OCI-LY7 (cell line): Measurements from ENCODE around the gene HAUS1.

Source experiments
- EZH2phosphoT487 ChIP-seq: fragments of 200-600 bp; sonication (generic); IDR thresholded peaks from 2 replicates; pipeline ENCODE4 v1.6.1; 2018; ENCODE audit warnings: low read depth, borderline replicate concordance, mild to moderate bottlenecking, mixed run types, antibody characterized with exemption, low read length, moderate library complexity, mixed read lengths
- TF ChIP-seq, protein P1 (sequence below): fragments of 200-600 bp; sonication (generic); conservative IDR thresholded peaks from 2 replicates; pipeline ENCODE4 v1.5.1; 2014; ENCODE audit warnings: mild to moderate bottlenecking, antibody characterized with exemption, low read length, moderate library complexity, mixed read lengths

DNA sequence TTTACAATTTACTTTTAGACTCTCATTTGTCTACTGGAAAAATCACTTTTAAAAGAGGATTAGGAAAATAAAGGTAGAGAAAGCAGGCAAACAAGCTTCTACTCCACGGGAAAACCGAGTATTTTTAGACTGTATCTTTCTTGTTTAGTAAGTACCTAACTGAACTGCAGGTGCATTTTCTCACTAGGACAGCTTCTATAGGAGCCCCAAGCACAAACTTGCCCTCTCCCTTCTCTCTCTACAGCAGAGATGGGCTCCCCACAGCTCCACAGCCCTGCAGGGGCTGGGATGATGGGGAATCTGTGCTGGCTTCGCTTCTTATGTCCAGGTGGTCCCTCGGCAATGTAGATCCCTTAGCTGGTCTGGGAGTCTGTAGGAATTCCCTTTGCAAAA, 48.4 kb upstream of the HAUS1 start:
- TF ChIP-seq, protein P1, sequence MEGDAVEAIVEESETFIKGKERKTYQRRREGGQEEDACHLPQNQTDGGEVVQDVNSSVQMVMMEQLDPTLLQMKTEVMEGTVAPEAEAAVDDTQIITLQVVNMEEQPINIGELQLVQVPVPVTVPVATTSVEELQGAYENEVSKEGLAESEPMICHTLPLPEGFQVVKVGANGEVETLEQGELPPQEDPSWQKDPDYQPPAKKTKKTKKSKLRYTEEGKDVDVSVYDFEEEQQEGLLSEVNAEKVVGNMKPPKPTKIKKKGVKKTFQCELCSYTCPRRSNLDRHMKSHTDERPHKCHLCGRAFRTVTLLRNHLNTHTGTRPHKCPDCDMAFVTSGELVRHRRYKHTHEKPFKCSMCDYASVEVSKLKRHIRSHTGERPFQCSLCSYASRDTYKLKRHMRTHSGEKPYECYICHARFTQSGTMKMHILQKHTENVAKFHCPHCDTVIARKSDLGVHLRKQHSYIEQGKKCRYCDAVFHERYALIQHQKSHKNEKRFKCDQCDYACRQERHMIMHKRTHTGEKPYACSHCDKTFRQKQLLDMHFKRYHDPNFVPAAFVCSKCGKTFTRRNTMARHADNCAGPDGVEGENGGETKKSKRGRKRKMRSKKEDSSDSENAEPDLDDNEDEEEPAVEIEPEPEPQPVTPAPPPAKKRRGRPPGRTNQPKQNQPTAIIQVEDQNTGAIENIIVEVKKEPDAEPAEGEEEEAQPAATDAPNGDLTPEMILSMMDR, result no peak
- TF ChIP-seq EZH2phosphoT487, result no peak
